Common myeloid progenitor, CD34-positive (primary cell): ENCODE results near the gene NDUFV3.

ENCODE experiments used
- CTCF ChIA-PET: fragments of 350-600 bp; sonication (Branson Sonifier 250); formaldehyde crosslinking; loops from one replicate; lab custom pipeline; 2021; ENCODE audit warnings: antibody characterized with exemption; lab: Charles Lee
- POLR2A ChIA-PET: fragments of 350-600 bp; sonication (Branson Sonifier 250); formaldehyde crosslinking; loops from one replicate; lab custom pipeline; 2021; ENCODE audit warnings: antibody characterized with exemption; lab: Charles Lee
- DNase-seq, 3 donors: peaks; one replicate each; pipeline versions ENCODE4 v3.0.0 to v3.0.0-alpha.2; 2013
- H3K27ac ChIP-seq, 2 experiments: 1 replicate in 1 of 2; 2 replicates in 1 of 2; pipeline ENCODE4 v1.7.0; 2013; ENCODE audit warnings: inconsistent platforms in 2 of 2, low read length in 2 of 2, mild to moderate bottlenecking in 2 of 2, low read depth in 1 of 2, moderate library complexity in 1 of 2; ENCODE audit not compliant: severe bottlenecking in 2 of 2, insufficient read depth in 1 of 2, poor library complexity in 1 of 2
- H3K27me3 ChIP-seq, 5 experiments: replicated peaks in 2 of 5; 1 replicate in 3 of 5; 2 replicates in 2 of 5; pipeline versions ENCODE4 v1.6.1 to v1.7.0; 2013; ENCODE audit warnings: low read length in 4 of 5, mild to moderate bottlenecking in 2 of 5, moderate library complexity in 2 of 5, inconsistent platforms in 1 of 5; ENCODE audit not compliant: insufficient read depth in 5 of 5, control insufficient read depth in 4 of 5
- H3K36me3 ChIP-seq, 4 experiments: 1 replicate in 2 of 4; 2 replicates in 2 of 4; pipeline versions ENCODE4 v1.6.1 to v1.7.0; 2013; ENCODE audit warnings: low read length in 3 of 4, control low read depth in 1 of 4, mild to moderate bottlenecking in 1 of 4; ENCODE audit not compliant: control insufficient read depth in 4 of 4, insufficient read depth in 4 of 4
- H3K4me1 ChIP-seq, 4 experiments: 1 replicate in 3 of 4; 2 replicates in 1 of 4; pipeline versions ENCODE4 v1.6.1 to v1.7.1; 2013; ENCODE audit warnings: low read length in 3 of 4, mild to moderate bottlenecking in 3 of 4, control low read depth in 1 of 4, inconsistent platforms in 1 of 4, moderate library complexity in 1 of 4; ENCODE audit not compliant: control insufficient read depth in 4 of 4, insufficient read depth in 4 of 4; ENCODE audit errors: control extremely low read depth in 1 of 4
- H3K4me3 ChIP-seq, 7 experiments: 1 replicate in 4 of 7; 2 replicates in 3 of 7; pipeline versions ENCODE4 v1.5.1 to v1.7.0; 2013; ENCODE audit warnings: mild to moderate bottlenecking in 7 of 7, low read length in 6 of 7, moderate library complexity in 6 of 7, inconsistent platforms in 2 of 7, low read depth in 2 of 7, control low read depth in 1 of 7; ENCODE audit not compliant: insufficient read depth in 4 of 7, control insufficient read depth in 1 of 7; ENCODE audit errors: extremely low read depth in 1 of 7
- H3K9me3 ChIP-seq, 5 experiments: 1 replicate in 4 of 5; 2 replicates in 1 of 5; pipeline versions ENCODE4 v1.6.1 to v1.7.1; 2013; ENCODE audit warnings: low read length in 4 of 5, mild to moderate bottlenecking in 2 of 5, inconsistent platforms in 1 of 5, low read depth in 1 of 5, moderate library complexity in 1 of 5; ENCODE audit not compliant: control insufficient read depth in 4 of 5, insufficient read depth in 2 of 5; ENCODE audit errors: control extremely low read depth in 1 of 5
- WGBS: methylation state at CpG from one replicate; pipeline ENCODE4 v1.1.5; 2013; ENCODE audit not compliant: insufficient coverage; 5-methylcytosine and 5-hydroxymethylcytosine counted together

Gene NDUFV3

DNA sequence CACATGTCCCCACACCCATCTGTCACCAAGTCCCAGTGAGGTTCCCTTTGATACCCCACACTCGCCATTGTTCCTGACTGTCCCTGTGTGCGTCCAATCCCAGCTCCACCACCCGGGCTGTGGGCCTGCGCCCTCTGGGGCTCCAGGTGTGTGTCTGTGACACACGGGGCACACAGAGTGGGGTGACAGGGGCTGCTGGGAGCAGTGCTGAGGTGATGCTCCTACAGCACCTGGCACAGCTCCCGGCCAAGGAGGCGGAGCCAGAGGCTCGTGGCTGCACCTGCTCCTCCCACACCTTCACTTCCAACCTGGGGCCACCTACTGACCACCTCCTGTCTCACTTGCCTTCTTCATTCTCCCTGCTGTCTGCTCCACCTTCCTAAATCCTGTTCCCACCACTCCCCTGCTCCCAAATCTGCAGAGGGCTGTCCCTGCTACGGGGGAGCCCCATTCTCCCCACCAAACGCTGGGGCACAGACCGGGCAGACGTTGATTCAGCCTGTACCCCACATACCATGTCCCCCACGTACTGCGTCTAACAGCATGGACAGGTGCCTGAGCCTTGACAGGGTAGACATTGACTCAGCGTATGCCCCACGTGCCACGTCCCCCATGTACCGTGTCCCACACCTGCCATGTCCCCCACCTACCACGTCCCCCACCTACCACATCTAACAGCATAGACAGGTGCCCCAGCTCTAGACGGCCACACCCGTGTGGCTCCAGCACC is 30.2 kb upstream of the NDUFV3 start:
- Histone ChIP-seq H3K4me3 (no peak overlapping the region), H3K27ac (no peak overlapping the region), H3K9me3 (no peaks in the 10 kb centered on the region), H3K36me3 (peaks cover 13 to 91% (median 69%) of the 10 kb centered on the region in 4 experiments), H3K27me3 (no peaks in the 10 kb centered on the region), H3K4me1 (no peaks in the 10 kb centered on the region)
- ChIA-PET POLR2A (no interaction called here), CTCF (no interaction called here)
- DNase-seq: no peak
- WGBS: 93% methylated on average over 17 of the region's 21 CpGs

- 97% methylated on average over 13 of the region's 13 CpGs for WGBS
- Histone ChIP-seq H3K27ac (no peak overlapping the region), H3K4me3 (no peak overlapping the region), H3K27me3 (no peaks in the 10 kb centered on the region), H3K9me3 (no peaks in the 10 kb centered on the region), H3K4me1 (no peaks in the 10 kb centered on the region), H3K36me3 (peaks cover 13 to 91% (median 69%) of the 10 kb centered on the region in 4 experiments)
- no peak for DNase-seq
- POLR2A ChIA-PET: no interaction called here
- CTCF ChIA-PET: no interaction called here
Observed at GRCh38 chr21:42863504-42863870, 29.6 kb upstream of the NDUFV3 start.

DNA sequence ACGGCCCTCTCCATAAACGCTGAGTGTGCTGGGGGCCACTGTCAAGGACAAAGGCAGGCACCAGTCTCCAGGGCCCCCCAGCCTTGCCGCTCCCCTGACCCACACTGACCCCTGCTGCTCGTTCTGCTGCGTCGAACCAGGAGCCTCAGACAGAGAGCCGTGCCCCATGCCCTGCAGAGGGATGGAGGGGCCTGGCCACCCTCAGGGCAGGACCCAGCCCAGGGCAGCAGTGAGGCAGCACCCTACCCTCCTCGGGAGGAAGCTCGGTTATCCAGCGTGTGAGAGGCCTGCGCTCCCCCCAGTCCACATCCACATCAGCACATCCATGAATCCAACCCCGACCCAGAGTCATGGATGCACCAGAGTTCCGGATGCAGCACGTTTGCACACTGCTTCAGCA is 28.8 kb upstream of the NDUFV3 start:
- POLR2A ChIA-PET: no interaction called here

GRCh38 chr21:42864815-42865775 is 28.0 kb upstream of the NDUFV3 start:
- POLR2A ChIA-PET: no interaction called here
- 98% methylated on average over 22 of the region's 26 CpGs for WGBS
- no peaks in the 10 kb centered on the region for H3K9me3 ChIP-seq
- CTCF ChIA-PET: no interaction called here
- DNase-seq: no peak
- no peak overlapping the region for H3K4me3 ChIP-seq
- H3K36me3 ChIP-seq: peaks cover 10 to 89% (median 68%) of the 10 kb centered on the region in 4 experiments
- H3K4me1 ChIP-seq: no peaks in the 10 kb centered on the region
- H3K27me3 ChIP-seq: no peaks in the 10 kb centered on the region
- H3K27ac ChIP-seq: no peak overlapping the region

More for the DNA sequence above, 28.8 kb upstream of the NDUFV3 start:
- Histone ChIP-seq H3K9me3 (no peaks in the 10 kb centered on the region), H3K36me3 (peaks cover 11 to 91% (median 70%) of the 10 kb centered on the region in 4 experiments), H3K4me3 (no peak overlapping the region), H3K27ac (no peak overlapping the region), H3K27me3 (no peaks in the 10 kb centered on the region), H3K4me1 (no peaks in the 10 kb centered on the region)
- 100% methylated on average over 4 of the region's 14 CpGs for WGBS
- DNase-seq: no peak
- CTCF ChIA-PET: no interaction called here

DNA sequence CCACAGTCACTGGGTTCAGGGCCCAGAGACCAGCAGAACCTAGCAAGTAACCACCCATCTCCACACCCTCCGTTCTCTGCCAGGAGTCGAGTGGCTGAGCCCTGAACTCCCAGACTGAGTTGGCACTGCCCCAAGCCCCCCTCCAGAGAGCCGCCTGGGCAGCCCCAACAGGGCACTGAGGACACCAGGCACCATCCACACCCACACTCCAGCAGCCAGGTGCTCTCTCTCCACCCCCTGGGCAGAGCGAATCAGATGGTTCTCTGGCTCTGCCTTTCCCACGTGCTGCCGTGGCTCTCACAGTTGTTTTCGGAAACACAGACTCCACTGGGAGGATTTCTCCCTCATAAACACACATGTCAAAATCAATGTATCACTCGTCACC is 27.3 kb upstream of the NDUFV3 start:
- Histone ChIP-seq H3K4me1 (no peaks in the 10 kb centered on the region), H3K4me3 (no peak overlapping the region), H3K27me3 (no peaks in the 10 kb centered on the region), H3K27ac (no peak overlapping the region), H3K9me3 (no peaks in the 10 kb centered on the region), H3K36me3 (peaks cover 10 to 88% (median 66%) of the 10 kb centered on the region in 4 experiments)
- 93% methylated on average over 6 of the region's 8 CpGs for WGBS
- CTCF ChIA-PET: interaction anchor here (0.9 kb wide), 1 partner anchor 35 kb away, joined by 3 read pairs; no protein-coding TSS in a partner anchor
- DNase-seq: no peak
- POLR2A ChIA-PET: no interaction called here

DNA sequence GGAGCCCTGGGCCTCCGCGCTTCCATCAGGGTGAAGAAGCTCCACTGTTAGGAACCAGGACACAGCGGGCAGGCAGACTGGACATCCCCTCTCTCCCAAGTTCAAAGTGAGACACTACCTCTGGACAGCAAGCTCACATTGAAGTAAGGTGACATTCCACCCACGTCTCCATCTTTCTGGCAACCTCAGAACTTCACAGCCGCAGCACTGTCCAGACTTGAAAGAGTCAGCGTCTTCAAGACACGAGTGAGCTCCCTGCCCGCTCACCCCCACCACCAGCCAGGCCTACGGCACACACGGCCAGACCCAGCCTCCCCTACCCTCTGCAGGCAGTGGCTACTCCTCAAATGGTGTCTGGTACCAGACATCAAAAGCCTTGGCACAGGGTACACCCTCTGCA is 24.9 kb upstream of the NDUFV3 start:
- ChIA-PET CTCF (no interaction called here), POLR2A (no interaction called here)
- Histone ChIP-seq H3K36me3 (peaks cover 11 to 86% (median 70%) of the 10 kb centered on the region in 4 experiments), H3K4me3 (no peak overlapping the region), H3K4me1 (no peaks in the 10 kb centered on the region), H3K27ac (no peak overlapping the region), H3K27me3 (no peaks in the 10 kb centered on the region), H3K9me3 (no peaks in the 10 kb centered on the region)
- DNase-seq: no peak
- WGBS: 95% methylated on average over 8 of the region's 10 CpGs

GRCh38 chr21:42873096-42873495 is 20.0 kb upstream of the NDUFV3 start:
- no peak for DNase-seq
- 100% methylated on average over 7 of the region's 7 CpGs for WGBS
- Histone ChIP-seq H3K4me1 (peaks cover 0 to 6% (median 3%) of the 10 kb centered on the region in 4 experiments), H3K36me3 (peaks cover 15 to 67% (median 53%) of the 10 kb centered on the region in 4 experiments), H3K27ac (no peak overlapping the region), H3K4me3 (no peak overlapping the region), H3K9me3 (no peaks in the 10 kb centered on the region), H3K27me3 (no peaks in the 10 kb centered on the region)
- ChIA-PET POLR2A (no interaction called here), CTCF (no interaction called here)
